Spleen (tissue), 11 donors: ENCODE results near the gene MRPL40. TPM values are rescaled to one million over a fixed set of nuclear protein-coding genes. Genes with fewer than 3 reads are reported as not detected.
A peak's percentile ranks its signal among the peaks of the same experiment; 100 is the strongest.

Experiments
- DNase-seq: peaks from one replicate; pipeline ENCODE4 v3.0.0-alpha.2; 2020
- H3K27ac ChIP-seq, 8 donors: fragments of 200-600 bp; sonication (generic) in 7 of 8; 1 replicate in 4 of 8; 2 replicates in 4 of 8; pipeline versions ENCODE4 v1.5.0 to v1.8.0; 2016 to 2021; ENCODE audit warnings: inconsistent platforms in 4 of 8, mild to moderate bottlenecking in 4 of 8, moderate library complexity in 1 of 8
- H3K27me3 ChIP-seq, 7 donors: fragments of 200-600 bp; sonication (generic) in 6 of 7; replicated peaks in 1 of 7; 1 replicate in 4 of 7; 2 replicates in 3 of 7; pipeline versions ENCODE4 v1.5.0 to v1.8.0; 2016 to 2021; ENCODE audit warnings: inconsistent platforms in 3 of 7, mild to moderate bottlenecking in 1 of 7
- H3K36me3 ChIP-seq, 6 donors: fragments of 200-600 bp; sonication (generic) in 5 of 6; 1 replicate in 4 of 6; 2 replicates in 2 of 6; pipeline versions ENCODE4 v1.5.0 to v1.8.0; 2016 to 2021; ENCODE audit warnings: inconsistent platforms in 2 of 6
- H3K4me1 ChIP-seq, 6 donors: fragments of 200-600 bp; sonication (generic) in 5 of 6; 1 replicate in 3 of 6; 2 replicates in 3 of 6; pipeline versions ENCODE4 v1.5.0 to v1.8.0; 2016 to 2021; ENCODE audit warnings: inconsistent platforms in 3 of 6
- H3K4me3 ChIP-seq, 8 donors: fragments of 200-600 bp; sonication (generic) in 7 of 8; 1 replicate in 4 of 8; 2 replicates in 4 of 8; pipeline versions ENCODE4 v1.5.0 to v1.8.0; 2016 to 2021; ENCODE audit warnings: inconsistent platforms in 4 of 8, mild to moderate bottlenecking in 4 of 8, moderate library complexity in 2 of 8
- H3K9me3 ChIP-seq, 8 donors: fragments of 200-600 bp; sonication (generic) in 7 of 8; 1 replicate in 4 of 8; 2 replicates in 4 of 8; pipeline versions ENCODE4 v1.5.0 to v1.8.0; 2016 to 2021; ENCODE audit warnings: inconsistent platforms in 4 of 8
- CTCF ChIP-seq, 11 experiments: fragments of 200-600 bp in 7 of 11; fragments of 450-650 bp in 4 of 11; sonication (generic) in 4 of 11; IDR thresholded peaks in 8 of 11; conservative IDR thresholded peaks in 3 of 11; 1 replicate in 7 of 11; 2 replicates in 4 of 11; pipeline versions ENCODE4 v1.4.0 to v1.8.0; 2016 to 2021; ENCODE audit warnings: antibody characterized with exemption in 11 of 11, inconsistent platforms in 4 of 11, mild to moderate bottlenecking in 1 of 11
- POLR2A ChIP-seq, 3 donors: fragments of 450-650 bp; IDR thresholded peaks; one replicate each; pipeline ENCODE4 v1.5.1; 2017; ENCODE audit warnings: antibody characterized with exemption in 3 of 3, mild to moderate bottlenecking in 1 of 3
- POLR2AphosphoS5 ChIP-seq, 3 donors: sonication (generic); formaldehyde crosslinking; IDR thresholded peaks; one replicate each; pipeline ENCODE4 v1.5.1; 2017; ENCODE audit warnings: antibody characterized with exemption in 3 of 3
- WGBS, 5 donors: extraction: QIAGEN DNeasy Blood & Tissue Kit in 3 of 5; methylation state at CpG; one replicate each; pipeline versions ENCODE4 v1.1.5 to v1.1.7; 2013 to 2018; 5-methylcytosine and 5-hydroxymethylcytosine counted together
- intact Hi-C: fragments of 100-400 bp; cut with DNase I; formaldehyde crosslinking; loops from one replicate; pipeline ENCODE4 v1.15.0; 2023; ENCODE audit warnings: low total_unique reads
- polyA plus RNA-seq, 3 donors: library from polyadenylated mRNA; stranded (reverse); fragments of 200-250 nt; gene quantifications; one replicate each; pipeline ENCODE4 v1.2.1, GENCODE V29; 2013
- total RNA-seq, 7 donors: library from RNA; depleted of rRNA in 3 of 7; stranded (reverse); fragments of >200 nt in 3 of 7; fragmentation: NEBNext Ultra II Directional in 4 of 7; extraction: Animal tissue kit (Norgen Biotek cat#: 25700) in 4 of 7; gene quantifications; one replicate each; pipeline versions ENCODE4 v1.1.0 to v1.2.1, GENCODE V29; 2016 to 2021
- donor health status: healthy with polysubstance abuse.
- donor health status: DM: no; HTN: no; CAD: no; lungs with moderate emphysema.
- donor health status: DM: no; HTN: no; CAD: no.
- donor health status: Bipolar disorder and iron deficiency.
- donor health status: healthy.
- donor health status: DM: no; HTN: no; CAD: no.
- donor health status: DM: yes; HTN: yes; CAD: no.

The MRPL40 gene
- total and polyA plus RNA-seq, 10 donors, result 11.7 to 55.7 (median 21.6) TPM

DNA sequence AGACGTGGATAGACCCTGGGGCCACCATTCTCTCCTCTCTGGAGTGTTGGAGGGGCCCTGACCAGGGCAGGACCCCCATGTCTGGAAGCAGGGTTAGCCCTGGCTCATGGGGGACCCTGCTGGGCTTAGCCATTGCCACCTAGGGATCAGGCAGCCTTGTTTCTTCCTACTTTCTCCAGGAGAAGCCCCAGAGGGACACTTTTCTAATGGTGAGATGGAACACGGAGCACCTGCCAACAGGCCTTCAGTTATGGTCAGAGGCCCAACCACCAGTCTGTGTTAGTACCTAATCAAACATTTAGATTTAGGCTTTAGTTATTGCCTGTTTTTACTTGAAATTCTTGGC, 17.1 kb downstream of the MRPL40 start:
- intact Hi-C loops, result loop anchor here (10.0 kb wide), 1 partner anchor 155 kb away; the partner anchor contains the start of gene CLTCL1
- WGBS, 5 donors, result 76 to 88% (median 80%) methylated on average over 2 of the region's 2 CpGs

GRCh38 chr22:19450363-19451175, 18.2 kb downstream of the MRPL40 start:
- Histone ChIP-seq H3K9me3 (no peaks in the 10 kb centered on the region), H3K27ac (no peak overlapping the region), H3K4me3 (no peak overlapping the region), H3K4me1 (peaks cover 15 to 32% (median 25%) of the 10 kb centered on the region in 6 donors), H3K36me3 (peaks cover 0 to 59% (median 42%) of the 10 kb centered on the region in 6 donors), H3K27me3 (no peaks in the 10 kb centered on the region)
- intact Hi-C loops, result no loop called here
- TF ChIP-seq POLR2A (IDR thresholded peaks at IDR 0.05), result no peak
- TF ChIP-seq CTCF (IDR thresholded peaks at IDR 0.05 in 8 of 11, conservative IDR thresholded peaks at IDR 0.05 in 3 of 11), result no peak
- TF ChIP-seq POLR2AphosphoS5 (IDR thresholded peaks at IDR 0.05), result no peak
- WGBS, 5 donors, result 87 to 94% (median 90%) methylated on average over 8 of the region's 8 CpGs
- DNase-seq, result no peak

More for the DNA sequence above, 17.1 kb downstream of the MRPL40 start:
- Histone ChIP-seq H3K27me3 (no peaks in the 10 kb centered on the region), H3K9me3 (no peaks in the 10 kb centered on the region), H3K4me1 (peaks cover 15 to 44% (median 34%) of the 10 kb centered on the region in 6 donors), H3K27ac (peak overlapping the region in 1 of 8 donors; percentile 98), H3K36me3 (peaks cover 0 to 53% (median 33%) of the 10 kb centered on the region in 6 donors), H3K4me3 (no peak overlapping the region)
- no peak for DNase-seq
- TF ChIP-seq POLR2A (IDR thresholded peaks at IDR 0.05), result no peak
- TF ChIP-seq CTCF (IDR thresholded peaks at IDR 0.05 in 8 of 11, conservative IDR thresholded peaks at IDR 0.05 in 3 of 11), result no peak
- no peak for TF ChIP-seq POLR2AphosphoS5 (IDR thresholded peaks at IDR 0.05)

DNA sequence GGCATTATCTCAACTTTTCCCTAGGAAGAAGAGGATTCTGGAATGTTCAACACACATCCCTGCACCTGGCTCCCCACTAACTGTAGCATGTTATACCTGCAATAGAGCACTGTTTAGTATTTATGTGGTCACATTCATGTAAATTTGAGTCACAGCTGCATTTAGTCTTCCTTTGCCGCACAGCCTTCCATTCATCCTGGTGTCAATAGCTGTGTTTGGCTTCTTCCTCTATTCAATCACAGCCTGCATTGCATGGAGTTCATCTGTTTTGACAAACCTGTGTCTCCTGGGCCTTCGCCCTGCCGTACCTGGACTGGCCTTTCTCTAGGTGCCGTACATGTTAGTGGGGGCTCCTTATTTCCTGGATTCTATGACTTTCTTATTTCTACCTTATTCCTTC, 19.2 kb downstream of the MRPL40 start:
- TF ChIP-seq POLR2A (IDR thresholded peaks at IDR 0.05) (no peak), POLR2AphosphoS5 (IDR thresholded peaks at IDR 0.05) (peak in 1 of 3 donors; percentile 15)
- WGBS, 5 donors, result 95 to 99% (median 98%) methylated on average over 4 of the region's 4 CpGs
- no peaks in the 10 kb centered on the region for H3K9me3 ChIP-seq
- no peak for DNase-seq
- intact Hi-C loops, result no loop called here
- no peaks in the 10 kb centered on the region for H3K27me3 ChIP-seq
- H3K27ac ChIP-seq, result peak overlapping the region in 1 of 8 donors; percentile 10
- H3K4me3 ChIP-seq, result no peak overlapping the region
- H3K36me3 ChIP-seq, result peaks cover 3 to 69% (median 52%) of the 10 kb centered on the region in 6 donors
- peaks cover 6 to 22% (median 15%) of the 10 kb centered on the region in 6 donors for H3K4me1 ChIP-seq

- H3K36me3 ChIP-seq, result peaks cover 3 to 91% (median 71%) of the 10 kb centered on the region in 6 donors
- H3K9me3 ChIP-seq, result no peaks in the 10 kb centered on the region
- 94 to 100% (median 97%) methylated on average over 2 to 5 of the region's 5 CpGs for WGBS, 5 donors
- intact Hi-C loops, result no loop called here
- peaks cover 0 to 7% (median 4%) of the 10 kb centered on the region in 6 donors for H3K4me1 ChIP-seq
- TF ChIP-seq CTCF (IDR thresholded peaks at IDR 0.05 in 8 of 11, conservative IDR thresholded peaks at IDR 0.05 in 3 of 11) (no peak), POLR2AphosphoS5 (IDR thresholded peaks at IDR 0.05) (no peak), POLR2A (IDR thresholded peaks at IDR 0.05) (no peak)
- H3K27ac ChIP-seq, result no peak overlapping the region
- no peaks in the 10 kb centered on the region for H3K27me3 ChIP-seq
- H3K4me3 ChIP-seq, result no peak overlapping the region
- DNase-seq, result no peak
Observed at GRCh38 chr22:19453718-19454117, 21.4 kb downstream of the MRPL40 start.
